Measurements from ENCODE around the gene ALKBH5.

The ALKBH5 gene

GRCh38 chr17:18231164-18231563, 47.5 kb downstream of the ALKBH5 start:
- DNase-seq (ENCODE audit: low read depth in 1 of 2, low spot score in 1 of 2) = no peak
- no peak for TF ChIP-seq JUND (IDR thresholded peaks at IDR 0.05; ENCODE audit: low read depth)
- in situ Hi-C loops (cut with HindIII; ENCODE audit: low pct_unique_long_range_greater_than_20kb, low sequenced_read_pairs) = no loop called here

- in situ Hi-C loops (cut with HindIII; ENCODE audit: low pct_unique_long_range_greater_than_20kb, low sequenced_read_pairs) = no loop called here
- TF ChIP-seq JUND (IDR thresholded peaks at IDR 0.05; ENCODE audit: low read depth) = no peak
- DNase-seq (ENCODE audit: low read depth in 1 of 2, low spot score in 1 of 2) = no peak
Observed at GRCh38 chr17:18233803-18234518, 50.3 kb downstream of the ALKBH5 start.

- no peak for TF ChIP-seq JUND (IDR thresholded peaks at IDR 0.05; ENCODE audit: low read depth)
- DNase-seq (ENCODE audit: low read depth in 1 of 2, low spot score in 1 of 2) = no peak
- in situ Hi-C loops (cut with HindIII; ENCODE audit: low pct_unique_long_range_greater_than_20kb, low sequenced_read_pairs) = no loop called here
Observed at GRCh38 chr17:18234853-18235380, 51.3 kb downstream of the ALKBH5 start.

- no peak for DNase-seq (ENCODE audit: low read depth in 1 of 2, low spot score in 1 of 2)
- in situ Hi-C loops (cut with HindIII; ENCODE audit: low pct_unique_long_range_greater_than_20kb, low sequenced_read_pairs) = no loop called here
- no peak for TF ChIP-seq JUND (IDR thresholded peaks at IDR 0.05; ENCODE audit: low read depth)
Observed at GRCh38 chr17:18235743-18236256, 52.2 kb downstream of the ALKBH5 start.

- DNase-seq (ENCODE audit: low read depth in 1 of 2, low spot score in 1 of 2) = no peak
- TF ChIP-seq JUND (IDR thresholded peaks at IDR 0.05; ENCODE audit: low read depth) = no peak
Observed at GRCh38 chr17:18236494-18236893, 52.9 kb downstream of the ALKBH5 start.

GRCh38 chr17:18237461-18237860, 53.8 kb downstream of the ALKBH5 start:
- in situ Hi-C loops (cut with HindIII; ENCODE audit: low pct_unique_long_range_greater_than_20kb, low sequenced_read_pairs) = no loop called here
- no peak for DNase-seq (ENCODE audit: low read depth in 1 of 2, low spot score in 1 of 2)
- no peak for TF ChIP-seq JUND (IDR thresholded peaks at IDR 0.05; ENCODE audit: low read depth)

More at GRCh38 chr17:18236494-18236893, 52.9 kb downstream of the ALKBH5 start:
- in situ Hi-C loops (cut with HindIII; ENCODE audit: low pct_unique_long_range_greater_than_20kb, low sequenced_read_pairs) = no loop called here

- no peak for TF ChIP-seq JUND (IDR thresholded peaks at IDR 0.05; ENCODE audit: low read depth)
- DNase-seq (ENCODE audit: low read depth in 1 of 2, low spot score in 1 of 2) = no peak
- in situ Hi-C loops (cut with HindIII; ENCODE audit: low pct_unique_long_range_greater_than_20kb, low sequenced_read_pairs) = no loop called here
Observed at GRCh38 chr17:18238299-18238698, 54.7 kb downstream of the ALKBH5 start.

GRCh38 chr17:18240449-18240848, 56.8 kb downstream of the ALKBH5 start:
- TF ChIP-seq JUND (IDR thresholded peaks at IDR 0.05; ENCODE audit: low read depth) = no peak
- DNase-seq (ENCODE audit: low read depth in 1 of 2, low spot score in 1 of 2) = no peak
- in situ Hi-C loops (cut with HindIII; ENCODE audit: low pct_unique_long_range_greater_than_20kb, low sequenced_read_pairs) = no loop called here

- no peak for TF ChIP-seq JUND (IDR thresholded peaks at IDR 0.05; ENCODE audit: low read depth)
- no peak for DNase-seq (ENCODE audit: low read depth in 1 of 2, low spot score in 1 of 2)
- in situ Hi-C loops (cut with HindIII; ENCODE audit: low pct_unique_long_range_greater_than_20kb, low sequenced_read_pairs) = no loop called here
Observed at GRCh38 chr17:18241229-18241871, 57.7 kb downstream of the ALKBH5 start.

DNA sequence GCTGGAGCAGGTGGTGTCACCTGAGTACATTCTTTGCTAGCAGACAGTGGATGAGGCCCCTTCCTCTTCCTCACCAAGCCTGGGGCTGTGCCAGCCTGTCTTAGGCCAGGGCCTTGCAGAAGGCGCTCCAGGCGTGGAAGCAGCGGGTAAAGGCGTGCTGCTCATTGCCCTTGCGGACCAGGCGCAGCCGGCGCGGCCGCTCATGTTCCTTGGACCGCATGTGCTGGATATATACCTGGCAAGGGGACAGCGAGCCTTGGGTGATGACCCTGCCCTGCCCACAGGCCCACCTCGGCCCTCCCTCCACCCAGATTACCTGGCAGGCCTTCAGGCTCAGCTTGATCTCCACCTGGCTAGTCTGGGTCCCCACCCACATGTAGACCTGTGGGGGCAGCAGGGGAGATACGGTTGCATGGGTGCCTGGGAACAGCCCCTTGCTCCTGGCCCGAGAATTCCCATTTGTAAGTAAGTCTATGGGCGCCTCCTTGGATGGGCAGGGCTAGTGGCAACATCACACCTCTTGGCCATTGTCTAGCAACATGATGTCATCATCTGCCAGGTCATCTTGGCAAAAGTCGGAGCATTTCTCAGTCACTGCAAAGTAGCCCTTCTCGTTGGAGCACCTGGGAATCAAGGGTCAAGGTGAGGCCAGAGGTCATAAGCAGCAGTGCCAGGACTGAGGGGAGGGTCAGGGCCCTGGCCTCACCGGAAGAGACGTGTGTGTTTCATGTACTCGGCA, 61.6 kb downstream of the ALKBH5 start:
- peak in 1 of 2 experiments; percentile 39 for DNase-seq (ENCODE audit: low read depth in 1 of 2, low spot score in 1 of 2)
- no peak for TF ChIP-seq JUND (IDR thresholded peaks at IDR 0.05; ENCODE audit: low read depth)
- in situ Hi-C loops (cut with HindIII; ENCODE audit: low pct_unique_long_range_greater_than_20kb, low sequenced_read_pairs) = no loop called here

DNA sequence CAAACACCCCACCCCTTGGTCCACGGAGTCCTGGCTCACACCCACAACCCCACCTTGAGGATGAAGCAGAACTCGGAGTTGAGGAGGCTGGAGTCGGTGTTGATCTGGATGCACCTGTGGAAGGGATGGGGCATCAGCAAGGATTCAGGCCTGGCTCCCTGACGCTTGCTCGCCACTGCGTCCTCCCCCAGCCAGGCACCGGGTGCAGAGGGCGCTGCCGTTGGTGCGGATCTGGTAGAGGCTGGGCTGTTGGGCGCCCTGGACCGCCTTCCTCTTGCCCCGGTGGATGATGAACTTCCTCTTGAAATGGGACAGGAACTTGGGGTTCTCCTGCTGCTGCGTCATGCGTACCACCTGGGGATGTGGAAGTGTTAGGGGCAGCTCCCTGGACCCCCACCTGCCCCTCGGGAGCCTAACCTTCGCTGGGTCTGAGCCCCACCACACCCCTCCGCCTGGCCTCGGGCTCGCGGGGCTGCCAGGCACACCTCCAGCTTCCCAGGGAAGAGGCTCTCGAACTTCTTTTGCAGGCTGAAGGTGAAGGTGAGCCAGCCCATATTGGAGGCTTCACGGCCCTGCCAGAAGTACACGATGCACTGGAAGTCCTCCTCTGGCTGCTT, 62.6 kb downstream of the ALKBH5 start:
- in situ Hi-C loops (cut with HindIII; ENCODE audit: low pct_unique_long_range_greater_than_20kb, low sequenced_read_pairs) = no loop called here
- TF ChIP-seq JUND (IDR thresholded peaks at IDR 0.05; ENCODE audit: low read depth) = no peak
- DNase-seq (ENCODE audit: low read depth in 1 of 2, low spot score in 1 of 2) = no peak

DNA sequence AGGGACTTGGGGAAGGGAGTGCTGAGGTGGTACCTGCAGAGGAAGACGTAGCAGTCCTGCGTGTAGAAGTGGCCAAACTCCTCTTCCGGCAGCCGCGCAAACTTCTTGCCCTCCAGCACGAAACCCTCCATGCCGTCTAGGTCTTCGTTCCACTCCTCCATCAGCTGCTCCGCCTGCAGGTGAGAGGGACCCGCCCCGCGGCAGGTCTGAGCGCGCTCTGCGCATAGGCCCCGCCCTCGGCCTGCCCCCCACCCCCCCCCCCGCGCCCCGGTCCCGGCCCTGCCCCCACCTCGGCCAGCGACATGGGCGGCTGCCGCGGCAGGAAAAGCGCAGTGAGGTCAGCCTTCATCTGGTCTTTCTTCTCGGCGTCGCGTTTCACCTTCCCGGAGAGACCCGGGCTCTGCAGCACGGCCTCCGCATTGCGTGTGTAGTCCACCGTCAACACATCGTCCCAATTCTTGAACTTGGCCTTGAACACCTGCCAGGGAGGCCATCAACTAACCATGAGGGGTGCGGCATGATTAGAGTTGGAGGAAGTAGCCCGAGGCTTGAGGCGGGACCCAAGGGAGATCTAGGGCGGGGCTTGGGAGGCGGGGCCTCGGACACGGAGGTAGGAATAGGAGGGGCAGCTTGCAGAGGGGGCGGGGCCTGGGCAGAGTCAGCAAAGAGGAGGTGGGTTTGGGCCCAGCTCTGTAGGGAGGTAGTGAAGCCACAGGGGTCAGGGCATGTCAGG, 63.4 kb downstream of the ALKBH5 start:
- in situ Hi-C loops (cut with HindIII; ENCODE audit: low pct_unique_long_range_greater_than_20kb, low sequenced_read_pairs) = no loop called here
- peak; percentile 61 to 70 for DNase-seq (ENCODE audit: low read depth in 1 of 2, low spot score in 1 of 2)
- TF ChIP-seq JUND (IDR thresholded peaks at IDR 0.05; ENCODE audit: low read depth) = no peak

Measured in T47D (cell line).